GM19455 (cell line): ENCODE data around the gene AHNAK.
"Not testable (repeated sequence)": the region's sequence is repeated elsewhere in the genome, so short reads cannot be mapped to it uniquely, and the experiment has no call there.

ENCODE experiments used
- ATAC-seq: cut with Tn5 transposase; IDR thresholded peaks from one replicate; pipeline ENCODE4 v1.9.1; 2021; ENCODE audit not compliant: unreplicated experiment

Gene AHNAK

DNA sequence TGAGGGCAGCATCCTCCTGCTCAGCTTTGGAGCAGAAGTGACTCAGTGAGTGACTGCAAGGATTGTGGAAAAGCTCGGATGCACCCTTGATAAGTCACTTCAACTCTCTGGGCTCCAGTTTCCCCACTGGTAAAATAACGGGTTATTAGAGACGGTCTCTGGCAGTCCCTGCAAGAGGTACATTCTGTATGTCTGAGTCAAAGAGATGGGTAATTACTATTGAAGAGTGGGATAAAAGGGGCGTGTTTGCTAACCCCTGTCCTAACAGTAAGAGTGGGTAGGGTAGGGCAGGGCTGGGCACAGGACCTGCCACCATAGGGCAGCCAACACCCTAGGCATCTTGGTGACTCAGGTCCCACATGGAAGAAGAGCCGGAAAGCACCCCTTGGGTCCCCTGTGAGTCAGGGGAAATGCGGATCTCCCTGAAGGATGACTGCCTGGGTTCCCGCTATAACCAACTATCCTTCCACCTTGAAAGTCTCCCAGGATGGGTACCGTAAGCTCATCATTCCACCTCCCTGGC is 7.3 kb upstream of the AHNAK start:
- no peak for ATAC-seq

GRCh38 chr11:62553080-62553838 is 6.7 kb upstream of the AHNAK start:
- no peak for ATAC-seq

- no peak for ATAC-seq
These were observed 6.0 kb upstream of the AHNAK start for GRCh38 chr11:62552485-62553079.

DNA sequence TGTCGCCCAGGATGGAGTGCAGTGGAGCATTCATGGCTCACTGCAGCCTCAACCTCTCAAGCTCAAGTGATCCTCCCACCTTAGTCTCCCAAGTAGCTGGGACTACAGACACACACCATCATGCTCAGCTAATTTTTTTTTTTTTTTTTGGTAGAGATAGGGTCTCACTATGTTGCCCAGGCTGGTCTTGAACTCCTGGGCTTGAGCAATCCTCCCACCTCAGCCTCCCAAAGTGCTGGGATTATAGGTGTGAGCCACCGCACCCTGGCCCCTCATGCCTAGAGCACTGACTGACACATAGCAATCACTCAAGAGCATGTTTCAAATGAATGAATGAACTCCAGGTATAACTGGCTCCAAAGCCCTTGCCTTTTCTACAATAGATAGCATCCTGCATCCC is 3.9 kb upstream of the AHNAK start:
- ATAC-seq: not testable (repeated sequence)

GRCh38 chr11:62548545-62549335 is 2.1 kb upstream of the AHNAK start:
- ATAC-seq: no peak

GRCh38 chr11:62547691-62548281 is 1.2 kb upstream of the AHNAK start:
- ATAC-seq: no peak

DNA sequence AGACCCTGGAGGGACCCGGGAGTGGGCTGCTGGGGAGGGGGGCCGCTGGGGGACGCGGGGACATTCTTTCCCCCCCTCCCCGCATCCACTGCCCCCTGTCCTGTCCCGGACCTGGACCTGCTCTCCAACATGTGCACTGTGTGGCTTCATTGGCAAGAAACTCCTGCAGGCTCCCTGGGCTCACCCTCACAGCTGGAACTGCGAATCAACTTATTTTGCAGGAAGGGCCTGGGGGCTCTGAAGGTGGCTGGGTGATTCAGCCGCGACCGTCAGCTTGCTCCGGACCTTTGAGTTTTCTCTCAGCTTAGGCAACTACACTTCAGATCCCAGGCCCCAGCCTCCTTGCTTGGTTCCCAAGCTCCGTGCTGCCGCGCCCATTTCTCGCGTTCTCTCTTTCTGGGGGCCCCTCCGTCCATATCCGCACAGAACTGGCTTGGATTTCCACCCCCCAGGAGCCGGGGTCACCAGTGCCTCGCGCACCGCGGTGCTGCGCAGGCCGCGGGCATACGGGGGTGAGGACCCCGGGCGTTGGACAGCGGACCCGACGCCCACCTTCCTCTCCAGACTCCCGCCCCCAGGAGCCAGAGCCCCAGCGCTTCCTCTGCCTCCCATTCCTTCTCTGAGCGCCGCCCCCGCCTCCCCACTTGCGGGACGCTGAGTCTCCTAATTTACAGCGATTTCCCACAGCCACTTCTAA is 471 bp upstream of the AHNAK start:
- no peak for ATAC-seq

DNA sequence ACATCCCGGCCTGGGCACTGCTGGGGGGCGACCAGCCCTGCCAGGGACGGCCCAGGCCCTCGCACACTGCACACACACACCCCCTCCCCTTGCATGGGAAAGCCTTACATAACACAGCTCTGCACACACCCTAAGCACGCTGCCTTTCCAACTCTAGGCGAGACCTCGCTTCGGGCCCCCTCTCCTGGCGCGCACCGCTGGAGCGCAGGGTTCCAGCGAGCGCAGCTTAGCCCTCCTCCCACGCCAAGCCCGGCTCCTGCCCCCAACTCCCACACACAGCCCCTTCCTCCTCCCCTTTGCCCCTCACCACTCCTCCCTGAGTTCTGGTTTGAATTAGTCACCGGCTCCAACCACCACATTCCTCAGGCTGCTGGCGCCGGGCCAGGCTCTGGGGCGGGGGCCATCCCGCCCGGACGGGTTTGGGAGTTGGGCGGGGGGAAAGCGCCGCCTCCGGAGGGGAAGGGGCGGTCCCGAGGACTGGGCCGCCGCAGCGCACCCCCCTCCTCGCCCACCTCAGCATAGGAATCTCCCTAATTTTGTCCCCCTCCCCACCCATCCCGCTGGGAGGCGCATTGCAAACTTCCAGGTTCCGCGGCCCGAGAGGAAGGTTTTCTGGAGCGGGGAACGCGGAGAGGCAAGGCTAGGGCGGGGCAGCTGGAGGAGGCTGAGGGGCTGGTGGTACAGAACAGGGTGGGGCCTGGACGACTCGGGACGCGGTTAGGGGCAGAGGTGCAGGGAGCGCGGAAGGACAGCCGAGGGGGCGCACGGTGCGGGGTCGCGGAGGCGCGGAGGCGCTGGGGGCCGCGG is 966 bp downstream of the AHNAK start:
- no peak for ATAC-seq

DNA sequence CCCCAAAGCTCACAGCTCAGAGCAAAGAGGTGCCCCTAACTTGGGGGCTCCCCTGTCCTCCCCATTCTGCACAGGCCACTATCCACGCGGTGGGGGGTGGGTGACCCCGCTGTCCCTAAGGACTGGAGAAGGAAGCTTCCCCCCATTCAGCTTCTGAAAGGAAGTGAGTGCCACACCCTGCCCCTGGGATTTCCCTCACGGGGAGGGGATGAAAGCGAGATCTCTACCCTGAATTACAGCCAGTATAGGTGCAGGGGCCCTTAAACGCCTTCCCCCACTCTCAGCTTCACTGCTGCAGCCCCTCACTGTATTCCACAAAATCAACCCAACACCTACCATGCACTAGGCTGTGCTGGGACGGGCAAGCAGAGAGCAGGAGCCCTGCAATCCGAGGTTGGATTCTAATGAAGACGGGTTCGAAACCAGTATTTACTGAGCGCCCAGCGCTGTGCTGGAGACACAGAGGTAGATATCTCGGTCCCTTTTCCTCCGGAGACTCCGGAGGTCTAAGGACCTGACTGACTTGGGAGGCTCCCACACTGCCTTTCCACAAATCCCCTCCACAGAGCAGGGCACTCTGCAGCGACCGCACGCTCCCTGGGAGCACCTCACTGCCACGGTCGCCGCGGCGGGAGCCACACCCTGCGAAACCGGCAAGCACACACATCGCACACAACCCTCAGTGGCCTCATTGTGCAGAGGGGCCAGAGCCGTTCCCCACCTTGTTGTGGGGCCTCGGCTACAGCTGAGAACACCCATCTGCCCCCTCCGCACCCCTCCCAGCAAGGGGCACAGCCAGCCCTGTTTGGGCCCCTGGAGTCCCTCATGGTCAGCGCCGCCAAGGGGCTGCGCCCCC is 1.8 kb downstream of the AHNAK start:
- no peak for ATAC-seq

GRCh38 chr11:62543680-62544444 is 2.7 kb downstream of the AHNAK start:
- ATAC-seq: no peak

DNA sequence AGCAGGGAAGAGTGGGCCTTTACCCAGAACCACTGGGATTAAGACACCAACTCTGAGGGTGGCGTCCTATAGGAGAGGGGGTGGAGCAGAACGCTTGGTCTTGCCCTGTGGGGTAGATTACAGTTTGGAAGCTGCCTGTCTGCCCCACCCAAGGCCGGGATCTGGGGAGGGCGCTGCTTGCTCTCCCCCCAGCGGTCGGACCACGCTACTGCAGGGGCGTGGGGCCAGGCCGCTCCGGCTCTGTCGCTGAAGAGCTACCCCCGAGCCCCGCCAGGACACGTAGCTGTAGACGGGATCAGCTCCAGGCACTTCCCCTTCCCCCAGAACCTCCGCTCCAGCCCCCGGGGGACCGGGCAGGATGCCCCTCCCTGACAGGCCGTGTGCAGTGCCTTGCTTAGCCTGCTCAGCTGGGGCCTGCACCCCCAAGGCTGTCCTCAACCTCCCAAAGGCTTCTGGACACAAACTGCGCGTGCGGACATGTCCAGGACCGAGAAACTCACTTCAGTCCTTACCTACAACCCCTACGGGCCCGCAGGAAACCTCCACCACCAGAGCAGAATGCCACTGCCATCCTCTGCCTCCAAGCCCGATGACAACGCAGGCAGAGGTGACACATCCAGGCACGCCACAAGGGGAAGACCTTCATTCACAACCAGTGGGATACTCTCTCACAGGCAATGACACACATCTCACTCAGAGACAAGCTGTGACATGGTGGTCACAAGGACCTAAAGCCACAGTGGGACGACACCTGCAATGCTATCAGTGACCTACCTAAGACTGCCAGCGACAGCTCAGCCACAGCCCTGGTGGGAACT is 3.6 kb downstream of the AHNAK start:
- ATAC-seq: peak; percentile 33

GRCh38 chr11:62542111-62542745 is 4.4 kb downstream of the AHNAK start:
- ATAC-seq: no peak

DNA sequence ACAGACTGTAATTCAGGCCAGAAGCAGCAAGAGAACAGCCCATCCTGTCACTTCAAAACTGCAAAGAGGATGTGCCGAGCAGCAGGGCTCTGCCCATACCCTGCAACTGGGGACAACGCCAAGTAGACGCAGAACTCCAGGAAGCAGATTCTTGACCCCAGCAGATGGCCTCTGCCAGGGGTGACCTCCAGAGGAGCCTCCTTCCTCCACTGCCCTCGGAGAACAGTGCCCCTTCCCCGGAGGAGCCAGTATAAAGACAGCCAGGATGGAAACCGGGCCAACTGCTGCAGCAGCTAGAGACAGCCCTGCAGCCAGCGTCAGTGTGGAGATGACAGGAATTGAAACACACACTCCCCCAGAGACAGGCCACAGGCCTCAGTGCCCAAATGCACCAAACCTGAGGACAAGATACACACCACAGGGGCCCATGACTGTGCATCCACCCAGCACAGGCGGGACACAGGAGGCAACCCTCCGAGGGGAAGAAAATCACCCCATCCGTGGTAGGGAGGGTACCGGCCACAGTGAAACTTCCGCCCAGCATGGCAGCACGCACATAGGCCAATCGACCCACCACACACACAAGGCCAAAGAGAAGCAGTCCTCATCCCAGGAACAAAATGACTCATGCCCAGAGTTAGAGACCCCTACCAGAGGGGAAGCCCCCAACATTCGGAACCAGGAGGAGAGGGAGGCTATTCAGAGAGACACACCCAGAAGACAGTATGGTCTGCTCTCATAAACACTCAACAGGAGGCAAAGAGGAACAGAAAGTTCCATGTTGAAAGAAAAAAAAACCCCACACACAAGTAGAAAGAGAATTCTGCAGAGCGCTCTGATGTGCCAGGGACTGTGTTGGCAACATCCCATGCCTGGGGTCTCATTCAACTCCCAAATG is 5.6 kb downstream of the AHNAK start:
- no peak for ATAC-seq

DNA sequence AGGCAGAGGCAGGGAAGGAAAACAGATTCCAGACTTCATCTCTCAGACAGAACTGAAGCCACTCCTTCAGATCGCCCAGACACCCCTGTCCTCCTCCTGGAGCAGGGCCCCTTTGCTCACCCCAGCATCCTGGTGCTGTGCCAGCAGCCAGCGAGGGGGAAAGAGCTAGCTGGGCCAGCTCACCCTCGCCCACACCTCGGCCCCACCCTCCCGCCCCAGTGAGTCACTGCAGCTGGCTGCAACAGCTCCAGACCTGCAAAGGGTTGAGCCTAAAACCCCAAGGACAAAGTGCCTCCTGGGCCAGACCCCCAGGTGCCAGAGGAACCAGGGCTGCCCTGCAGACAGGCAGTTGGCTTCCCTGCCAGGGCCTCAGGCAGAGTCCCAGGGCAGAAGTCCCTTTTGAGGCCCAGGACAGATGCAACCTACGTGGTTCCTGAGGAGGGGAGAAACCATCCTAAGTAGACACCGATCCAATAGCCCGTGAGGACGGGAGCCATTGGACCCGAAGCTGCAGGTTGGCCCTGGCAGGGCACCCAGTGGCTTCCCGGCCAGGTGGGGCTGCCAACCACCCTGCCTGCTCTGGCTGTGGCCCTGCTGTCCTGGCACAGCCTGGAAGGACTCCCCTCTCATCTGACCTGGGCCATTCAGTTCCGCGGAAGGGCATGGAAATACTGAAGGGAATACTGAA is 7.2 kb downstream of the AHNAK start:
- ATAC-seq: no peak

DNA sequence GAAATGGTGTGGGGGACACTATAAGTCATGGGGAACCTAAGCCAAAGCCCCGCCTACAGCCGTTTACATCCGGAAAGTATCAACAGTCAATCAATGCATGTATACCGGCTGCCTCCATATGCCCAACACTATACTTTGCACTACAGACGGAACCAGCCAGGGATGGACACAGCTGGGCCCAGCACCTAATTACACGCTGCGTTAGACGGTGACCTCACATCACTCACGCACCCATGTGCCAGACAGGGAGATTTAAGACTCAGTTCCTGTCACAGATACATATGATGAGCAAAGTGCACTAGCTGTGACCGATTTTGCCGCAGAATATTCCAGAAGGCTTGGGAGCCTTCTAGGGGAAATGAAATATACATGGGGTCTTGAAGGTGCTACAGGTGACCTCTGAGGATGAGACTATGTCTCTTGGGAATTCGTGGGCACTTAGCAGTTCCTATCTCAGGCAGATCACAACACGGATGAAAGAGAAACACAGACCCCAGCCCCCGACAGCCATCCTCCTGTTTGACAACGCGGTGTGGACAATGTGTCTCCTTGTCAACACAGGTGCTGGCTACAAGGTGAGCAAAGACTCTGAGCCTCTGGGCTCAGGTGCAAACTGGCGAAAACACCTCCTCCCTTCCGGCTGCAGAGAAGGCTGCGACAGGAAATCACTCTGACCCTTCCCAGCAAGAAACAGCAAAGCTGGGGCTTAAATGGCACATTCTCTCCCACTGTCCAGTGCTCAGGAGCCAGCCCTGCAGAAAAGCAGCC is 8.0 kb downstream of the AHNAK start:
- no peak for ATAC-seq
